T-helper 17 cell (primary cell): ENCODE data around the gene SETBP1. TPM values are rescaled to one million over a fixed set of nuclear protein-coding genes. Genes with fewer than 3 reads are reported as not detected.

ENCODE experiments used
- ATAC-seq: fragments of 150-1000 bp; cut with Tn5 transposase; 2 replicates; pipeline ENCODE4 v1.10.0; 2021; ENCODE audit warnings: mild to moderate bottlenecking, moderate library complexity
- DNase-seq, 3 donors: peaks; one replicate each; pipeline versions ENCODE4 v3.0.0 to v3.0.0-alpha.2; 2020 to 2021
- H3K9me3 ChIP-seq: one replicate; pipeline ENCODE4 v1.7.0; 2013; ENCODE audit warnings: low read length, mild to moderate bottlenecking; ENCODE audit not compliant: control insufficient read depth, poor library complexity, severe bottlenecking
- H3K27ac Mint-ChIP-seq: one replicate; pipeline ENCODE4 v1.8.0; 2022; ENCODE audit warnings: mild to moderate bottlenecking, moderate library complexity, mixed read lengths
- H3K27me3 Mint-ChIP-seq: one replicate; pipeline ENCODE4 v1.8.0; 2022; ENCODE audit warnings: mixed read lengths
- H3K36me3 Mint-ChIP-seq: one replicate; pipeline ENCODE4 v1.8.0; 2022; ENCODE audit warnings: low read depth, mixed read lengths
- H3K4me1 Mint-ChIP-seq: one replicate; pipeline ENCODE4 v1.8.0; 2022; ENCODE audit warnings: mild to moderate bottlenecking, mixed read lengths
- H3K4me3 Mint-ChIP-seq: one replicate; pipeline ENCODE4 v1.8.0; 2022; ENCODE audit warnings: mild to moderate bottlenecking, moderate library complexity, mixed read lengths
- total RNA-seq, 4 donors: library from RNA in 2 of 4; stranded (reverse) in 2 of 4; gene quantifications; one replicate each; pipeline ENCODE4 v1.2.3 and lab custom pipeline; 2022 to 2026

The SETBP1 gene
- total RNA-seq, 2 donors from 2014 or later, result 0.83 to 3.6 TPM

DNA sequence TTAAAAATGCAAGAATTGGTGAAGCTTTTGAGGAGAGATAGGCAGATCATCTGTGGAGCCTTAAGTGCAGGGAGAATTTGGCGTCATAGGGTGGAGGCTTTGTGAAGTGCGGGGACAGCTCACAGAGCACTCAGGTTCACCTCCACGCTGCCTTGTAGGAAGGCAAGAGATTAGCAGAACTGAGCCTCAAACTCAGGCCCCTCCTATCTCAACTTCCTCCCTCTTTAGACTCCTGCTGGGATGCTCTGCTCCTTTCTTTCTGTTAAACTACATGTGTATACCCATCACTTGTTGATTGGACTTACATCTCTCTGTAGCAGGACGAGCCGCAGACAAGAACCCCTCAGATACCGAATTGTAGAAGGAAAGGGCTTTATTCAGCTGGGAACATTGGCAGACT, 422.2 kb downstream of the SETBP1 start:
- no peaks in the 10 kb centered on the region for H3K9me3 ChIP-seq
- no peaks in the 10 kb centered on the region for H3K36me3 Mint-ChIP-seq
- ATAC-seq (no peak), DNase-seq (no peak)
- peaks cover 31% of the 10 kb centered on the region for H3K27me3 Mint-ChIP-seq
- no peak overlapping the region for H3K27ac Mint-ChIP-seq
- no peaks in the 10 kb centered on the region for H3K4me1 Mint-ChIP-seq
- no peak overlapping the region for H3K4me3 Mint-ChIP-seq

DNA sequence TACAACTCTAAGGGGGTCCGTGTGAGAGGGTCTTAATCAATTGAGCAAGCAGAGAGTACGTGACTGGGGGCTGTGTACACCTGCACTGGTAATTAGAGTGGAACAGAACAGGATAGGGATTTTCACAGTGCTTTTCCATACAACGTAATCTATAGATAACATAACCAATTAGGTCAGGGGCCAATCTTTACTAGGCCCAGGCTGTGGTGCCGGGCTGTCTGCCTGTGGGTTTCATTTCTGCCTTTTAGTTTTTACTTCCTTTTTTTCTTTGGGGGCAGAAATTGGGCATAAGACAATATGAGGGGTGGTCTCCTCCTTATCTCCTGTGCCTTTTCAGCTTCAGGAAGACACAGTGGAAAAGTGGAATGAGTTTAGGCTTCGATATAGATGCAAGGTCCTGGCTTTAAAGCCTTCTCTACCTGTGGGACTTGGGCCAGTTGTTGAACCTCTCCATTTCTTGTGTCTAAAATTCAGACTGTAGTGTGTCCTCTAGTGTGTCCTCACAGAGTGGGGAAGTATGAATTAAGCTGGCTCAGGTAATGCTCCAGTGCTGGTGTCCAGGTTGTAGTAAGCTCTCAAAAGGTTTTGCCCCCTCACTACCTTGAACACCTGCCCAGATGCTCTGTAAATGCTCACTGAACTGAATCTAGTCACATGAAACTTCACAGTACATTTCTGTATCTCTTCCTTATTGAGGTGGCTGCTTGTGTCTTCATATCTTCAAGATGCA, 422.8 kb downstream of the SETBP1 start:
- ATAC-seq, result peak; percentile 62

DNA sequence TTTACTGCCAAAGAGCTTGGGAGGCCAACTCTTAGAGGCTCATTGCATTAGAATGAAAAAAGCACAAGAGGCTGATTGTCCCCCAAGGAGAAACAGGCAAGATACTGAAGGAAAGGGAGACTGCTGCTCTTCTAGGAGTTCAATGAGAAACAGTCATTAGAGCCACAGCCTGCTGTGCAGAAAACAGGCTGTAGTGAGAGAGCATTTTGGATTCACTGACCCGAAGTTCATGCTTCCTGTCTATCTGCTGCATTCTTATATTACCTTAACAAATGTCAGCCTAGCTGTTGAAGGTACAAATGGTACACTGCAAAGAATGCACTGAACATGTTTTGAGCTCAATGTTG, 423.3 kb downstream of the SETBP1 start:
- H3K4me1 Mint-ChIP-seq, result no peaks in the 10 kb centered on the region
- no peaks in the 10 kb centered on the region for H3K9me3 ChIP-seq
- H3K36me3 Mint-ChIP-seq, result no peaks in the 10 kb centered on the region
- H3K27me3 Mint-ChIP-seq, result peaks cover 31% of the 10 kb centered on the region
- H3K4me3 Mint-ChIP-seq, result no peak overlapping the region
- H3K27ac Mint-ChIP-seq, result no peak overlapping the region
- ATAC-seq, result no peak
- DNase-seq, result no peak

More for the DNA sequence above, 422.8 kb downstream of the SETBP1 start:
- no peak for DNase-seq
- no peak overlapping the region for H3K27ac Mint-ChIP-seq
- H3K4me3 Mint-ChIP-seq, result no peak overlapping the region
- no peaks in the 10 kb centered on the region for H3K9me3 ChIP-seq
- no peaks in the 10 kb centered on the region for H3K36me3 Mint-ChIP-seq
- H3K27me3 Mint-ChIP-seq, result peaks cover 31% of the 10 kb centered on the region
- H3K4me1 Mint-ChIP-seq, result no peaks in the 10 kb centered on the region

DNA sequence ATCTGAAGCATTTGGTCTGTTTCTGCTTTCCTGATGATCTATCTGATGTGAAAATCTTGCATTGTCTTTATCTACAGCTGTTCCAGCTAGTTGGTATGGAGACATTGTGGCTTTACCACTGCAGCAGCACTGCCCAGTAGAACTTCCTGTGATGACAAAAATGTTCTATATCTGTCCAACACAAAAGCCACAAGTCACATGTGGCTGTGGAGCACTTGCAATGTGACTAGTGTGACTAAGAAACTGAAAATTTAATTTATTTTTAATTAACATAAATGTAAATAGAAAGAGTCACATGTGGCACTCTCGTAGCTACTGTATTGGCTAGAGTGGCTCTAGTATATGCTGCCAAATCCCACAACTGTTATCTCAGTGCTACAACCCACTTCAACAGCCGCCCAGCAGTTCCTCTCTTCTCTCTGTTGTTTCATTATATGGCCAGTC, 425.7 kb downstream of the SETBP1 start:
- H3K27me3 Mint-ChIP-seq, result peaks cover 34% of the 10 kb centered on the region
- ATAC-seq (peak; percentile 61), DNase-seq (no peak)
- H3K9me3 ChIP-seq, result no peaks in the 10 kb centered on the region
- H3K4me3 Mint-ChIP-seq, result no peak overlapping the region
- no peaks in the 10 kb centered on the region for H3K36me3 Mint-ChIP-seq
- peaks cover 2% of the 10 kb centered on the region for H3K4me1 Mint-ChIP-seq
- H3K27ac Mint-ChIP-seq, result no peak overlapping the region

DNA sequence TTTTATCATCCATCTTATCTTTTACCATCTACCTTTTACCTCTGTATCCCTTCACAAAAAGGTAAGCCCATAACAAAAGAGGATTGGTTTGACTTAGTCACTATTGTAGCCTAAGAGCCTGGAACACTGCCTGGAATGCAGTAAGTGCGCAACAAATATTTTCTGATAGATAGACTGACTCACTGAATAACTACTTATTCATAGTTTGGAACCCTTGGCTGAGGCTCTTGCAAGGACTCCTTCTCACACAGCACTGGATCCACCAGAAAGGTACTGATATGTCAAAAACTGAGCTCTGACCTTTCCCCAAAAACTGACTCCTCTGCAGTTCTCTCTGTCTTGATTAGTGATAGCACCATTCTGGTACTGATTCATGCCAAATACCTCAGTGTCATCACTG, 426.7 kb downstream of the SETBP1 start:
- no peak for DNase-seq
- no peaks in the 10 kb centered on the region for H3K36me3 Mint-ChIP-seq
- peaks cover 24% of the 10 kb centered on the region for H3K27me3 Mint-ChIP-seq
- no peak overlapping the region for H3K27ac Mint-ChIP-seq
- no peak for ATAC-seq
- peaks cover 2% of the 10 kb centered on the region for H3K4me1 Mint-ChIP-seq
- H3K4me3 Mint-ChIP-seq, result no peak overlapping the region
- no peaks in the 10 kb centered on the region for H3K9me3 ChIP-seq

DNA sequence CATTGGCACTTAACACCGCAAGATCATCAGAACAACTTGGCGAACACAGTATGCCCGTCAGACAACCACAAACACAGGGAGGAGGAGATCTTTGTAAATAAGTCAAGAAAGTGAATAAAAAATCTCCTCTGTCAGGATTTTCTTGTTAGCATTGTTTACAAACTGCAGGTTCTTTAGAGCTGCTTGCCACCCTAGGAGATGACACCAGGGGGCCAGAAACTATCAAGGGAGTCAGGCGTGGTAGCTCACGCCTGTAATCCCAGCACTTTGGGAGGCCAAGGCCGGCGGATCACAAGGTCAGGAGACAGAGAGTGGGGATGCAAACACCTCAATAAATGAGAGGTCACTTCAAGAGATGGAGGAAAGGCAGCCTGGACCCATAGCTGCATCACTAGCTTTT, 428.1 kb downstream of the SETBP1 start:
- H3K9me3 ChIP-seq, result no peaks in the 10 kb centered on the region
- H3K27me3 Mint-ChIP-seq, result peaks cover 16% of the 10 kb centered on the region
- H3K4me1 Mint-ChIP-seq, result peaks cover 2% of the 10 kb centered on the region
- ATAC-seq (no peak), DNase-seq (no peak)
- no peak overlapping the region for H3K4me3 Mint-ChIP-seq
- no peak overlapping the region for H3K27ac Mint-ChIP-seq
- no peaks in the 10 kb centered on the region for H3K36me3 Mint-ChIP-seq

DNA sequence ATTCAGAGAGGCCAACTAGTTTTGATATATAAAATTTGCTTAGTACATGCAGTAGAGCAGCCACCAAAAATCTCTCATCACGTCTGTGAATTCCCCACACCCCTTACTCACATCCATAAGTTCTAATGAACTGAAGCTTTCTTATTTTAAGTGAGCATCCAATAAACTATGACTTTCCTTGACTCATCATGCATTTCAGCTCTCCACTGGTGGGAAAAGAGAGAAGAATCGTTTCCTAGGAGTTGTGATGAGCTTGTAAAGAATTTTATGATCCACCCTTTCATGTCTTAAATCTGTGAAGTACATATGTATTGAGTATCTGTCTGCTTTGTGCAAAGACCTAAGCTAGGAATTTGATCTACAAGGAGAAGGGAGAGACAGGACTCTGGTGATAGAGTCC, 428.6 kb downstream of the SETBP1 start:
- peaks cover 16% of the 10 kb centered on the region for H3K27me3 Mint-ChIP-seq
- DNase-seq (no peak), ATAC-seq (no peak)
- no peaks in the 10 kb centered on the region for H3K9me3 ChIP-seq
- peaks cover 2% of the 10 kb centered on the region for H3K4me1 Mint-ChIP-seq
- no peak overlapping the region for H3K4me3 Mint-ChIP-seq
- H3K27ac Mint-ChIP-seq, result no peak overlapping the region
- no peaks in the 10 kb centered on the region for H3K36me3 Mint-ChIP-seq

DNA sequence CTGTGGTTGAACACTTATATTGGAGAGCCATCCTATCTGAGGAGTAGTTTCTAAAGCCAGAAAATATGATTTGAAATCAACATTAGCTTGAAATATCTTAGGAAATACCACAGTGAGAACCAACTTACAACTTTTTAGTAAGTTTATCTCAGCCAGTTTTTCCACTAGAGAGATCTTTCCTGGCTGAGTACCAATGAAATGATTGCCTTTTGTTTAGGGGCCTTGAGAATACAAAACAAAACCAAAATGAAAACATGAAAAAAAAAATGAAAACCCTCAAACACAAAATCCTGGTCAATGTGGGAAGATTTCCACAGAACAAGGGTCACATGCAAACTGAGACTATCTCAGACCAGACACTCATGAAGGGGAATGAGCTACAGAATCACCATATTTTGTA, 429.0 kb downstream of the SETBP1 start:
- Mint-ChIP-seq H3K4me1 (peaks cover 2% of the 10 kb centered on the region), H3K27me3 (peaks cover 21% of the 10 kb centered on the region), H3K4me3 (no peak overlapping the region), H3K36me3 (no peaks in the 10 kb centered on the region), H3K27ac (no peak overlapping the region)
- no peaks in the 10 kb centered on the region for H3K9me3 ChIP-seq
- ATAC-seq (no peak), DNase-seq (no peak)

DNA sequence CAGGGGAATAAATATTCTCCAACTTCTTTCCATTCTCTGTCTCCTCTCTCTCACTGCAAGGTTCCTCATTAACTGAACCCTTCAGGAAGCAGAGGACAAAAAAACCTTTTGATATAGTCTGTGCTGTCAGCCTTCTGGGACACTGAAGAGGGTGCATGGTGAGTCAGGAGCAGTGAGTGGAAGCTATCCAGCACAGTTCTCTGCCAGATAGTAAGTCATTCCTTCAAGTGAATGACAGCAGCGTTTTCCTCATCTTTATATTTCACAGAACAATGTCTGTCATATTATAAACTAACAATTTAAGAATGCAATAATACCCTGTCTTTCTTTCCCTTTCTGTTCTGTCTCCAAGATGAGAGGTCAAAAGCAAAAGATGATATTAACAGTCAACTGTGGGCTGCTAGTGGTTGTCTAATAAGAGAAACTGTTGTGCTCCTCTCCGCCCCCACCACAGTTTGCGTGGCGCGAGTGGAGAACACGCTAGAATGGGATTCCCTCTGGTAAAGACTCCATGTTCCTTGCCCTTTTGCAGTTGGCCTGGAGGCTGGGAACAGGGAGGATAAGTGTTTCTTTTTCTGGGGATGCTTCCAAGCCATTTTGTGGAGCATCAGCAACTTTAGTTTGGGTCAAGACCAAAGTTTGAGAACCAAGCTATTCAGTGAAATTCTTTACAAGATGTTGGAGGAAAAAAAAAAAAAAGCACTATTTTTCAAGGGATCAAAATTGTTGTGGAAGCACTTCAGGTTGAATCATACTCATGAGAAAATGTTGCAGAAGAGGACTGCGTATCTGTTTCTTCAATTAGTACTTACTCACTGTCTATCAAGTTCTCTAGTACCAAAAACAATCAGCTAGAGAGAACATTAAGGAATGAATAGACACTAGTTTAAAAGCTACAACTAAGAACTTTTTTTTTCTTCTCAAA, 430.2 kb downstream of the SETBP1 start:
- H3K9me3 ChIP-seq, result no peaks in the 10 kb centered on the region
- ATAC-seq, result no peak
- Mint-ChIP-seq H3K27ac (no peak overlapping the region), H3K4me3 (no peak overlapping the region), H3K36me3 (no peaks in the 10 kb centered on the region), H3K4me1 (peaks cover 2% of the 10 kb centered on the region), H3K27me3 (peaks cover 27% of the 10 kb centered on the region)
- no peak for DNase-seq

DNA sequence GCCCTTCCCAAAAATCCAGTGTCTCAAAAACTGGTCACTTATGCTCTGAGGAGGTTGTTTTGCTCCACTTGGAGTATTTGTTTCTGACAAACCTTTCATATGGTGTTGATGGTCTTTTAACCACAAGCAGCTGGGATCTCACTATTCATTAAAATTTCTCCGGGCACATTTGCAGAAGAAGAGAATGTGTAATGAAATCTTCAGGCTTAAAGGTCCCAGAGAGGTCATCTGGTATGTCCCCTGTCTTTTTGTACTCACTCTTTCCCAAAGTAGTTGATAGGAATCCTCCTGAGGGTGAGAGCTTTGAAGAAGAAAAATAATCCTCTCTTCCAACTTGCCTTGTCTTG, 430.8 kb downstream of the SETBP1 start:
- H3K27ac Mint-ChIP-seq, result no peak overlapping the region
- ATAC-seq (no peak), DNase-seq (no peak)
- no peaks in the 10 kb centered on the region for H3K9me3 ChIP-seq
- no peaks in the 10 kb centered on the region for H3K36me3 Mint-ChIP-seq
- peaks cover 34% of the 10 kb centered on the region for H3K27me3 Mint-ChIP-seq
- H3K4me3 Mint-ChIP-seq, result no peak overlapping the region
- H3K4me1 Mint-ChIP-seq, result peaks cover 2% of the 10 kb centered on the region

DNA sequence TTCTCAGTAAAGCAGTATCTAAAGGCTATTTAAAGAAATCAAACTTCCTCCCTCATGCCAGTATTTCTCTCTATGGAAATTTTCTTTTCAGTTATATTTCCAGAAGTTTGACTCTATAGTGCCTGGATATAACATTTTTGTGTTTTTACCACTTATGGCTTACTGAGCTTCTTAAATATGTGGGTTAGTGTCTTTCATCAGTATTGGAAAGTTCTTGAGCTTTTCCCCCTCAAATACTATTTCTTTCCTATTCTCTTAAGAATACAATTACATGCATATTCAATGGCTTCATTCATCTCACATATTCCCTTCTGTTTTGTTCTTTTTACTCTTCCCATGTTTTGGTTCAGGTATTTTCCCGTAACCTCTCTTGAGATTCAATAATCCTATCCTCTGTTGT, 432.0 kb downstream of the SETBP1 start:
- ATAC-seq (no peak), DNase-seq (no peak)
- Mint-ChIP-seq H3K27me3 (peaks cover 34% of the 10 kb centered on the region), H3K27ac (no peak overlapping the region), H3K4me1 (peaks cover 2% of the 10 kb centered on the region), H3K36me3 (no peaks in the 10 kb centered on the region), H3K4me3 (no peak overlapping the region)
- H3K9me3 ChIP-seq, result no peaks in the 10 kb centered on the region

DNA sequence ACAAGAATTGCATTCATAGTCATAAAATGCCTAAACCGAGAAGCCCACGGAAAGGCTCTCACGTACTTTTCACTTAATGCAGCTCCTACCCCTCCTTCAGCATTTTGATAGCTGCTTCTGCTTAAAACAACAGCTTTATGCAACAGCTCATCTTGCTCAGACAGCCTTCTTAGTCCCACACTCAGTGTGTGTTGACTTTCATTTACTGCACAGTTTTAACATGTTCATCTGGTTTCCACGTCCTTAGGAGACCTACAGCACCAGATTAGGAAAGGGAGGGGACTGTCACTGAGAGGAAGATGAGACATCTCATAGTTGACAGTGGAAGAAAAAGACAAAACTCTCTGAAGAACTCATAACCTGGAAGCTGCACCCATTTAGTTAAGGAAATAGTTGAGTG, 435.4 kb downstream of the SETBP1 start:
- ATAC-seq, result no peak
- Mint-ChIP-seq H3K27me3 (peaks cover 29% of the 10 kb centered on the region), H3K36me3 (no peaks in the 10 kb centered on the region), H3K4me1 (no peaks in the 10 kb centered on the region), H3K4me3 (no peak overlapping the region), H3K27ac (no peak overlapping the region)
- no peaks in the 10 kb centered on the region for H3K9me3 ChIP-seq
- no peak for DNase-seq
